ENCODE results near the gene TASOR.
"Not testable (repeated sequence)": the region's sequence is repeated elsewhere in the genome, so short reads cannot be mapped to it uniquely, and the experiment has no call there.

The TASOR gene, protein sequence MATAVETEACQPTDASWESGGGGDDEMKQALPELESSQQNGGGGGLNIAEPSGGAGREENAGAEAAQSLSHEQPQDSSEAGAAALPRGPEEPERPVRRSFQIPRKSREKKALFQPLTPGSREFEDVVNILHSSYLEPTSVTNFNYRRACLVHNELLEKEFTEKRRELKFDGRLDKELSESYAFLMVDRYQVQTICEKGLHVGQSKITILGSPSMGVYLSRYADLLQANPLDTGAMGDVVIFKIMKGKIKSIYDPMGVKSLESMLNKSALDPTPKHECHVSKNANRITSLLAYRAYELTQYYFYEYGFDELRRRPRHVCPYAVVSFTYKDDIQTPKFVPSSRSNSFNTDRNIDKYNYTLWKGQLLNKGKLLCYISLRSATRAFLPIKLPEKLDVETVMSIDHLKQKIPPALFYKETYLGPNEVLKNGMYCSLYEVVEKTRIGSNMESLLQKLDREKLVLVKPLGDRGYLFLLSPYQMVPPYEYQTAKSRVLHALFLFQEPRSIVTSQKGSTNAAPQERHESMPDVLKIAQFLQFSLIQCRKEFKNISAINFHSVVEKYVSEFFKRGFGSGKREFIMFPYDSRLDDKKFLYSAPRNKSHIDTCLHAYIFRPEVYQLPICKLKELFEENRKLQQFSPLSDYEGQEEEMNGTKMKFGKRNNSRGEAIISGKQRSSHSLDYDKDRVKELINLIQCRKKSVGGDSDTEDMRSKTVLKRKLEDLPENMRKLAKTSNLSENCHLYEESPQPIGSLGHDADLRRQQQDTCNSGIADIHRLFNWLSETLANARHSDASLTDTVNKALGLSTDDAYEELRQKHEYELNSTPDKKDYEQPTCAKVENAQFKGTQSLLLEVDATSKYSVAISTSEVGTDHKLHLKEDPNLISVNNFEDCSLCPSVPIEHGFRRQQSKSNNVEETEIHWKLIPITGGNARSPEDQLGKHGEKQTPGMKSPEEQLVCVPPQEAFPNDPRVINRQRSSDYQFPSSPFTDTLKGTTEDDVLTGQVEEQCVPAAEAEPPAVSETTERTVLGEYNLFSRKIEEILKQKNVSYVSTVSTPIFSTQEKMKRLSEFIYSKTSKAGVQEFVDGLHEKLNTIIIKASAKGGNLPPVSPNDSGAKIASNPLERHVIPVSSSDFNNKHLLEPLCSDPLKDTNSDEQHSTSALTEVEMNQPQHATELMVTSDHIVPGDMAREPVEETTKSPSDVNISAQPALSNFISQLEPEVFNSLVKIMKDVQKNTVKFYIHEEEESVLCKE (N-terminal part only)

DNA sequence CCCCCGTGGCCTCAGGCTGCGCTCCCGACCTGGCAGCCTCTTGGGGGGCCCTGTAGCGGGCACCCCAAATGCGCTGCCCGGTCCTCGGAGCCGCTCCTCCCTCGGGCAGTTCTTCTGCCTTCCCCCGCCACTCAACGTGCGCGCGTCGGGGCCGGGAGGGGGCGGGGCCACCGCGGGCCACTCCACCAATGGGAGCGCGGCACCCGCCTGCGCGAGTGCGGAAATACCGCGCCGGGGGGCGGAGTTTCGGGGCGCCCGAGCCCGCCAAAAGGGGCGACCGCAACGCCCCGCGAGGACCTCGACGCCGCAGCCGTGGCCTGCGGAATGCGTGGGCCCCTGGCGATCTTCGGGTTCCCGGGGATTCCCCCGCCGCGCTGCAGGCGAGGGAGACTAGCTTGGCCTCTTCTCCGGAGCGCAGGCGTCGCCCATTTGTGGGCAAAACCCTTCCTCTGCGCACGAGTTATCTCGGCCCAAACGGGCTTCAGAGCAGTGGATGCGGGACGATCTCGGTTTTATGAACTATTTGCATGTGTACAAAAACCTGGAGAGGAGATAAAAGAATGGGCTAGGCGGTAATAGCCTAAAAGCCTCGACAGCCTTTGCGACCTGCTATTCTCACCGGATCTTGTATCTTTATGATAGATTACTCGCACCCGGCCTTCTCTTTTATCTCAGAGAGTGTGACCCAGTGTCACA is at the start of gene TASOR:
Gene TASOR, minus strand, starts transcription at position 144 of the 696 bp plus-strand sequence. CDS start 259 bp downstream, outside the sequence.
- peak; percentile 78 for DNase-seq

DNA sequence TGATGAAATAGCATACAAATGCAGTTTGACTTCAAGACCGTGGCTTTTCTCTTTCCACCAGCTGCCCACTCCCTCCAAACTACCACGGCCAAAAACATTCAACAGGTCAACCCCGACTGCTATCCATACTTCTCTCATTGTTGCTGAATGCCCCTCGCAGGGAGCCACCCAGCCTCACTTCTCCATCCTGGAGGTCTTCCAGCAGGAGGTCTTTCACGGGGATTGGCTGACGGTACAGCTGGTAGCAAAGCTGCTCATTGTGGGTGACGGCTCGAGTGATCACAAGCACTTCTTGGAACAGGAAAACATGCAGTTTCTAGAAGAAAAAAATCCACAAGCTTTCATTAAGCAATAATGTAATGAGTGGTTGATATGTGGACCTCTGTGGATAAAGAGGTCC is 49.0 kb upstream of the TASOR start:
- no peak for DNase-seq

DNA sequence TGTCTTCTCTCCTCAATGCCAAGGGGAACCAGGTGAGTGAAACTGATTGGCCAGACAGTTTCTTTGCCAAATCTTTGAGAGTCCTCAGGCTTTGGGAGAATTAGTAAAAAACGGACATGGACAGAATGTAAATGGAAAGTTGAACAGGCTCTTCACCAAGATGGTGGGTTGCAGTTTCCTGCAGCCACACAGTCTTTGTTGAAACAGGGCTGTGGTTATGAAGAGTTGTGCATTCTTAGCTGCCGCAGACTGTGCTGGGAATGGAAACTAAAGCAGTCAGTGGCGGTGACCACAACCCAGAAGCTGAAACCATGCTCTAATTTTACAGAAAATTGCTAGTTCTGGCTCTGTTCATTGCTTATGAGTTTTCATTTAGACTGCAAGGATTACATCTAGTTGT is 42.1 kb upstream of the TASOR start:
- DNase-seq: peak; percentile 87

DNA sequence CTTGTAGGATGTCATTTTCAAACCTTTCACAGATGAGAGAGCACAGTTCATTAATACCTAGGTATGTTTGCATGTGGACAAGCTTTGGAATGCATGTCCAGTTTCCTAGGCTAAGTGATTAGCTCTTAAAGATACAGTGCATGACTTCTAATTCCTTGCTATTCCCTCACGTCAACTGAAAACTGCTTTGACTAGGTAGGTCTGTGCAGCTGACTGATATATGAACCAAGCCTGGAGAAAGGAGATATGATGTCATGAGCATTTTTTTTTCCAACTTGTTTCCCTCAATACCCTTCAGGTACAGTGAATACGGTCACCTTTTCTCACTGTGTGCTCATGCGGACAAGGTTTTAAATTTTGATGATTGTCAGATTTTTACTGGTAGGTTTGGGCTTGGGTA is 41.6 kb upstream of the TASOR start:
- DNase-seq: no peak

DNA sequence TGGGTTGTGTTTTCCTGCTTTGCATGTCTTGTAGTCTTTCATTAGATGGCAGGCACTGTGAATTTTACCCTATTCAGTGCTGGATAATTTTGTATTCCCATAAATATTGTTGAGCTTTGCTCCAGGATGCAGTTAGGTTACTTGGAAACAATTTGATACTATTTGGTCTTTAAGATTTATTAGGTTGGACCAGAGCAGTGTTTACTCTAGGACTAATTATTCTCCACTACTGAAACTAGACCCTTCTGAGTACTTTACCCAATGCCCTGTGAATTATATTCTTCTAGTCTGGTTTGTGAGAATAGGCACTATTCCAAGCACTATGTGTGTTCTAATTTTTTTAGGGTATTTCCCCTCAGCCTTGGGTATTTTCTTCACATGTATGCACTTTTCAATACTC is 37.8 kb upstream of the TASOR start:
- no peak for DNase-seq

DNA sequence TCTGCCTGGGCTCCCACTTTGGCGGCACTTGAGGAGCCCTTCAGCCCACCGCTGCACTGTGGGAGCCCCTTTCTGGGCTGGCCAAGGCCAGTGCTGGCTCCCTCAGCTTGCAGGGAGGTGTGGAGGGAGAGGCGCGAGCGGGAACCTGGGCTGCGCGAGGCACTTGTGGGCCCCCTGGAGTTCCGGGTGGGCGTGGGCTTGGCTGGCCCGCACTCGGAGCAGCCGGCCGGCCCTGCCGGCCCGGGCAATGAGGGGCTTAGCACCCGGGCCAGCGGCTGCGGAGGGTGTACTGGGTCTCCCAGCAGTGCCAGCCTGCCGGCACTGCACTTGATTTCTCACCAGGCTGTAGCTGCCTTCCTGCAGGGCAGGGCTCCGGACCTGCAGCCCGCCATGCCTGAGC is 35.7 kb upstream of the TASOR start:
- DNase-seq: not testable (repeated sequence)

DNA sequence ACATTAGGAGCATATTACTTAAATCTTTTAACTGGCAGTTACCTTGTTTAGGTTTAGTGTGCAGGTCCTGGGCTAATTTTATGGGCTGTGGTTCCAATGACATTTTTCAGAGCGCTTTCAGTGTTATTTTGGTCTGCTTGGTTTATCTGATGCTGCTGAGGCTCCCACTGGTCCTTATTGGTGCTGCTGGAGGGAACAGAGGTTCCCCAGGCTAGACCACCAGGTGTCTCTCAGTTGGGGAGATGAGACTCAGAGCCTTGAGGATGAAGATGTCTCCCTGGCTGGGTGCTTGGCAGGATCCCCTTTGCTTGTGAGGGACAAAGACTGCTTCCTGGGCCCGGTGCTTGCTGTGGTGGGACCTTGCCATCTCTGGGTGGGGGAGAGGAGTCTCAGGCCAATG is 28.3 kb upstream of the TASOR start:
- no peak for DNase-seq

DNA sequence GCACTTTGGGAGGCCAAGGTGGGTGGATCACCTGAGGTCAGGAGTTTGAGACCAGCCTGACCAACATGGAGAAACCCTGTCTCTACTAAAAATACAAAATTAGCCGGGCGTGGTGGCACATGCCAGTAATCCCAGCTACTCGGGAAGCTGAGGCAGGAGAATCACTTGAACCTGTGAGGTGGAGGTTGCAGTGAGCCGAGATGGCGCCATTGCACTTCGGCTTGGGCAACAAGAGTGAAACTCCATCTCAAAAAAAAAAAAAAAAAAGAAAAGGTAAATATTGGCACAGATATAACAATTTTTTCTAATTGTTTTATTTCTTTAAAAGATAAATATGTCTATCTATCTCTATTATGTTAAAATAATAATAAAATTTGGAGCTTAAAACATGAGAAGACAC is 24.3 kb upstream of the TASOR start:
- DNase-seq: not testable (repeated sequence)

DNA sequence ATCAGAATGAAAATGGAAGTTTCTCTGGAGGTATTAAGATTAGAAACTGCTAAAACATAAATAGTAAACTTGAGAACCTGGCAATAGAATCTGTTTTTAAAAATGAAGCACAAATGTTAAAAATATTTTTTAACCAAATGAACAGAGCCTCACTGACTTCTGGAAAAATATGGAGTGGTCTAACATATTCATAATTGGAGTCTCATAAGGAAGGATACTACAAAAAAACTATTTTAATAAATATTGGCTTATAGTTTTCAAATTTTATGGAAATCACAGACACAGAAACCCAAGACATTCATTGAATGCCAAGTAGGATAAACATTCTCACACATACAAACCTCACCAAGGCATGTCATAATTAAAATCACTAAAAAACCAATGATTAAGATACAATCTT is 23.6 kb upstream of the TASOR start:
- DNase-seq: no peak

DNA sequence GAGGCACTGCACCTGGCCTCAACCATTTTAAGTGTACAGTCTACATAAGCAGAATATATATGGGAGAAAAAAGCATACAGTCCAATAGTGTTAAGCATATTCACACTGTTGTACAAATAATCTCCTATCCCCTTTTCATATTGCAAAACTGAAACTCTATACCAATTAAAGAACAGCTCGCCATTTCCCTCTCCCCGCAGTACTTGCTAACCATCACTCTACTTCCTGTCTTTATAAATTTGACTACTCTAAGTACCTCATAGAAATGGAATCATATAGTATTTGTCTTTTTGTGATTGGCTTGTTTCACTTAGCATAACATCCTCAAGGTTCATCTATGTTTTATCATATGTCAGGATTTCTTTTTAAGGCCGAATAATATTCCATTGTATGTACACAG is 21.6 kb upstream of the TASOR start:
- peak; percentile 42 for DNase-seq

DNA sequence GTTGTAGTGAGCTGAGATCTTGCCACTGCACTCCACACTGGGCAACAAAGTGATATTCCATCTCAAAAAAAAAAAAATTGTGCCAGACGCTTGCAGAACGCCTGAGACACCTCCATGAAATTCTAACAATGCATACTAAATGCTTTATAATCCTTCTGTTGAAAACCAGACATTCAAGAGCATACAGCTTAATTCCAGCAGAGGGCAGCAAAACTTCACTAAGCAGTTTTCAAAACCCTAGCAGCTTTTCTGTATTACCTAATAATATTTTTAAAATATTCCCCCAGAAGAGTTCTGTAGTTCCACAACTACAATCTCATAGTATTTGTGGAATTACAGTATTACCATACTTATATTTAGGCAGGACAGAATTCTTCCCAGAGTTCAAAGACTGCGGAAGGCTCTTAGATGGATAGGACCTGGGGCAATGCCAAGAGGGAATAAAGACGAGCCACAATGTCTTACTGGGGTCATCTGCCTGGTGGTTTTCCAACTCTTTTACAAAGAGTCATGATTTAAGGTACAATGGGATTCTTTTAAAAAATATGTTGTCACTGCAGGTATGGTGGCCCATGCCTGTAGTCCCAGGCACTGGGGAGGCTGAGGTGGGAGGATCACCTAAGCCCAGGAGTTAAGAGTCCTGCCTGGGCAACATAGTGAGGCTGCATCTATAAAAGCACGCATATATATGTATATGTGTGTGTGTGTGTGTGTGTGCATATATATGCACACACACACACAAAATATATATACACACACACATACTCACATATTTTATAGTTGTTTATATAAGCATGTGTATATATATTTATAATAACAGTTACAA is 19.6 kb upstream of the TASOR start:
- peak; percentile 64 for DNase-seq

DNA sequence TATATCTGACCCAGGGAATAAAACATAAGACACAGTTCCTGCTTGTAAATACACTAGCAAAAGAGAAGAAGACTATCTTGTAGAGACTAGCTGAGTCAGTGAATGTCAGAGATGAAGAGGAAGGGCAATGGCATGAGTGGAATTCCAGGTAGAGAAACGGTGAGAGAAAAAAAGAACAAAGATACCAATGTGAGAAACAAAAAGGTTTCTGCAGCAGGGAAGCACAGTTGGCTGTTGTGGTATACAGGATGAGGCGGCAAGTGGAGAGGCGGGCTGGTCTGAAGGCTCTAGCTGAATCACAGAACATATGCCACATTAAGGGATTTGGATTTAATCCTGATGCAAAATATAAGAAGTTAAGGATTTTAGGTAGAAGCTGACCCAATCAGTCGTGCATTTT is 17.1 kb upstream of the TASOR start:
- DNase-seq: no peak

DNA sequence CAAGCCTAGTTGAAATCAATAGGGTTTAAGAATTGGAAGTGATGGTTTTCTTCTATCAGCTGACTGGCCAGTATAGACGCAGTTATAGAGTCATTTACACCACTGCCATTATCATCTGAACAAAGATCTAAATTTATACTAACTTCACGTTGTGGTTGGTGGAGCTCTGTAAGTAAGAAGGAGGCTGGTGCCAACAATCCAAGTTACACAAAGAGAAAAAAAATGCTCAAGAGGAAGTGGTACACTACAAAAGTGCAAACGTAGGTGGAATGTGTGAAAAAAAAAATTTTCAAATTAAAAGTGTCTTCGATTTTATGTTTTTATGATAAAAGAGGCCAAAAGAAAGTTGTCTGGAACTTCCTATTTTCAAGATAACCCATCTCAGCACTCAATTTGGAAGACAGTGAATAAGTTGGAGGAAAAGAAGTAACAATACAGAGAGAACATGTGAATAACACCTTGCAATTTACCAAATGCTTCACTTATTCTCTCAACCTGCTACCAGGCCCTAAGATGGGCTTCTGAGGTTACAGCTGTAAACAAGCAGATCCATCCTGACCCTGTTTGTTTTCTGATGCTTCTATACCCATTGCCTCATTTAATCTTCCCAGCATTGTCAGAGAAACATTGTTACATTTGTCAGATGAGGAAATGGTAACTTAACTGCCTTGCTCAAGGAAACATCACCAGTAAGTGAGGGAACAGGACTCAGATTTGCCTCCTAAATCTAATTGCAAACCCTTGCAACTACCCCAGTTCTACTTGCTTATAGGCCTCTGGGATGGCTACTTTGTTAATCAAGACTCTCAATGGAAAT is 12.0 kb upstream of the TASOR start:
- DNase-seq: peak; percentile 41

DNA sequence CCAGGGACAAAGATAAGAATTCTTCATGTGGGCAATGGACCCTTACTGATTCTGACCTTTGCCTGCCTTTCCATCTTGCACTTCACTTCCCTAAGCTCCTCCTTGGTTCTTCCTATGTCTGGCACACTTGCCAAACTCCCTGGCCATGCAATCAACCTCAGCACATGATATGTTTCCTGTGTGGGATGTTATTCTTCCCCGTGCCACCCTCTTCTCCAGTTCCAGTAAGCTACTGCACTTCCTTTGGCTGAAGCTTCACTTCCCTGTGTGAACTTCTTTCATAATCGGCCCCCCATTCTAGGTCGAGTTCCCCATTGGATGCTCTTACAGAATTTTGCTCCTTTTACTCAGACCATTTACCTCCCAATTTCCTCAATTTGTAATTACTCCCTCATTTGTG is 10.7 kb upstream of the TASOR start:
- peak; percentile 96 for DNase-seq

DNA sequence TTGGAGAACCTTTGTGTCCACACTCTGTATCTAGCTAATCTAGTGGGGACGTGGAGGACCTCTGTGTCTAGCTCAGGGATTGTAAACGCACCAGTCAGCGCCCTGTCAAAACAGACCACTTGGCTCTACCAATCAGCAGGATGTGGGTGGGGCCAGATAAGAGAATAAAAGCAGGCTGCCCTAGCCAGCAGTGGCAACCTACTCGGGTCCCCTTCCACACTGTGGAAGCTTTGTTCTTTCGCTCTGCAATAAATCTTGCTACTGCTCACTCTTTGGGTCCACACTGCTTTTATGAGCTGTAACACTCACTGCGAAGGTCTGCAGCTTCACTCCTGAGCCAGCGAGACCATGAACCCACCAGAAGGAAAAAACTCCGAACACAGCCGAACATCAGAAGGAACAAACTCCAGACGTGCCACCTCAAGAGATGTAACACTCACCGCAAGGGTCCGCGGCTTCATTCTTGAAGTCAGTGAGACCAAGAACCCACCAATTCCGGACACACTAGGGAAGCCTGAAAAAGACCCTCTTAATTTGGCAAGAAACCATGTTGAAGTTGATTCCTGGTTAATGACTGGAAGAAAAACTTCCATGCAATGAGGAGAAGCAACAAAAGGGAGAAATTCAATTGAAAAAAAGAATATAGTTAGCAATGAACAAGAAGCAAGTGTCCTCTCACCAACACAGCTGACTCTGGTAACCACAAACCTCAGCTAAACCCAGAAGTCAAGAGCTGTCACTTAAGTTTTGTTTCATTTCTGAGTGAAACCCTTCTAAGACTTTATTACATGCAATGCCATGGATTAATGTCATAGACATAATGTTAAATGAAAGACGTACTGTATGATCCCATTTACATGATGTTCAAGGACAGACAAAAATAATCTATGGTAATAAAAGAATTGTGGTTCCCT is 9.7 kb upstream of the TASOR start:
- peak; percentile 81 for DNase-seq

DNA sequence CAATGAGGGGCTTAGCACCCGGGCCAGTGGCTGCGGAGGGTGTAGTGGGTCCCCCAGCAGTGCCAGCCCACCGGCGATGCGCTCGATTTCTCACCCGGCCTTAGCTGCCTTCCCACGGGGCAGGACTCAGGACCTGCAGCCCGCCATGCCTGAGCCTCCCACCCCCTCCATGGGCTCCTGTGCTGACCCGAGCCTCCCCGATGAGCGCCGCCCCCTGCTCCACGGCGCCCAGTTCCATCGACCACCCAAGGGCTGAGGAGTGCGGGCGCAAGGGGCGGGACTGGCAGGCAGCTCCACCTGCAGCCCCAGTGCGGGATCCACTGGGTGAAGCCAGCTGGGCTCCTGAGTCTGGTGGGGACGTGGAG is 8.9 kb upstream of the TASOR start:
- not testable (repeated sequence) for DNase-seq

DNA sequence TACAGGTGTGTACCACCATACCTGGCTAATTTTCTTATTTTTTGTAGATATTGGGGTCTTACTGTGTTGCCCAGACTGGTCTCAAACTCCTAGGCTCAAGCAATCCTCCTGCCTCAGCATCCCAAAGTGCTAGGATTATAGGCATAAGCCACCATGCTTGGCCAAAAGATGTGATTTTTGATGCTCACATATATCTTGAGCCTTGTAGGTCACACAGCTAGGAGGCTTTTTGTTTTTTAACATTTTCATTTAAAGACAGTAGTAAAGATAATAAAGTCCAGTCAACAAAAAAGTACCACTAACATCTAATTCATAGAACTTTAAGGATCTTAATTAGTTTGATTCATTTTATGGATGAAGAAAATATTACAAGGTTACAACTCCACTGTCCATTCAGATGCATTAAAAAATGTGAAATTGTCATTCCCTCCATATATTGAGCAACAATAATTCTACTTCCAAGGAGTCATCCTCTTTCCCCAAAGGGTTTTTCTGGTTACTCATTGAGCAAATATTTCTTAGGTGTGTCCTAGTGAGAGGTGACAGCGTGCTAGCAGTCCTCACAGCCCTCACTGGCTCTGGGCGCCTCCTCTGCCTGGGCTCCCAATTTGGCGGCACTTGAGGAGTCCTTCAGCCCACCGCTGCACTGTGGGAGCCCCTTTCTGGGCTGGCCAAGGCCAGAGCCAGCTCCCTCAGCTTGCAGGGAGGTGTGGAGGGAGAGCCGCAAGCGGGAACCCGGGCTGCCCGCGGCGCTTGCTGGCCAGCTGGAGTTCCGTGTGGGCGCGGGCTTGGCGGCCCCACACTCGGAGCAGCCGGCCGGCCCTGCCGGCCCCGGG is 8.3 kb upstream of the TASOR start:
- no peak for DNase-seq

DNA sequence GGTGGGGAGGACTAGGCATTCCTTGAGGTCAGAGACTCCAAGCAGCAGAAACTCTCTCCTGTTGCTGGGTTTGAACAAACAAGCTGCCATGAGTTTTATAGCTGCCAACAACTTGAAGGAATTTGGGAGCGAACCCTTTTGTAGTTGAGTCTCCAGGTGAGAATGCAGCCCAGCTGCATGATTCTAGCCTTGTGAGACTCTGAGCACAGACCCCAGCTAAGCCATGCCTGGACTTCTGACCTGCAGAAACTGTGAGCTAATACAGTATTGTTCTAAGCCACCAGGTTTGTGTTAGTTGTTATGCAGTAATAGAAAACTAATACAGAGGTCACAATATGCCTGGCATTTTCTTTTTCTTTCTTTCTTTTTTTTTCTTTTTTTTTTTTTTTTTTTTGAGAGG is 6.2 kb upstream of the TASOR start:
- DNase-seq: no peak

DNA sequence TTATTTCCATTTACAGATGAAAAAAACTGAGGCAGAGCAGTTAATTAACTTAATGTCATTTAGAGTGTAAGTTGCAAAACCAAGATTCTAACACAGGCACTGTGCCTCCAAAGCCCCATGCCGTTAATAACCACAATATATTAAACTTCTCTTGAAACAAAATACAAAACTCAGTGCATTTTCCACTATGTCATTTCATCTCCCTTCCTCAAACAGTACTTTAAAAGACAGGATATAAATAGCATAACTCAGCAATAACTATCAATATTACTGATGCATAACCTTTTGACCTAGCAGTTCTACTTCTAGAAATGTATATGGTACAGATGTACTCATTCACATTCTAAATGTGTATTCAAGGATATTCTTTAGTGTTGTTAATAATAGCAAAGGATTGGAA is 5.1 kb upstream of the TASOR start:
- DNase-seq: peak; percentile 26

Measured in MV-4-11 (cell line).